GM12865 (cell line): Measurements from ENCODE around the gene CARMIL1.

Experiments used
- DNase-seq: peaks from one replicate; pipeline ENCODE4 v3.0.0; 2010; ENCODE audit warnings: low read depth
- H3K4me3 ChIP-seq: 2 replicates; pipeline ENCODE4 v1.5.1; 2011; ENCODE audit warnings: mild to moderate bottlenecking, low read depth, low read length, control low read depth
- TF ChIP-seq, protein P1 (sequence below): IDR thresholded peaks from 2 replicates; pipeline ENCODE4 v1.5.1; 2011; ENCODE audit warnings: low read length, control low read depth, low read depth, inconsistent platforms; ENCODE audit not compliant: insufficient read depth; ENCODE audit errors: missing control alignments

CARMIL1 gene

DNA sequence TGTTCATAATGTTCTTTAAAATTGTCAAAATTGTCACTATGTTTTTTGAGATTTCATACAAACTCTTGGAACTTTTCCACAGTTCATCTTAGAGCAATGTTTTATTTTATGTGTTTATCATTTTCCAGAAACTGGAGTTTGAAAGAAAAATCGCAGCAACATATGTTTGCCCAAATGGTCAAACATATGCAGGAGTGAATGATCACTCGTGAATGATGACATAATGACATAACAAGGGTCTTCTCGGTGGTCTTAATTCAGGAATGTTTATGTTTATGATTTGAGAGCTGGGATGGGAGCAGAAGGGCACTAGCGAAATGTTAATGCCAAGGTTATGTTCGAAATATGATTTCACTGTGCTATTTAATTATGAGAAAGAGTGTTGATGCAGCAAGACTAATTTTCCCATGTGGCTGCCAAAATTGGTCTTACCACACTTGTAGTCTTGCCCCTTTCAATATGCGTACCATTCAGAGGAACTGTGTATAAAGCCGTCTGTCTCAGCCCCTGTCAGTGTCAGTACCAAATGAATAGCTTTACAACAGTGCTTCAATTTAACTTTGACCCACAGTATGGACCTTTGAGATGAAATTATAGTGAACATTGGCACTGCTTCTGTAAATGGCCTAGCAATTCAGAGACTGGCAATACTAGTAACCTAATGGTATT lies 152.3 kb downstream of the CARMIL1 start:
- DNase-seq = no peak
- no peak overlapping the region for H3K4me3 ChIP-seq
- TF ChIP-seq, protein P1, sequence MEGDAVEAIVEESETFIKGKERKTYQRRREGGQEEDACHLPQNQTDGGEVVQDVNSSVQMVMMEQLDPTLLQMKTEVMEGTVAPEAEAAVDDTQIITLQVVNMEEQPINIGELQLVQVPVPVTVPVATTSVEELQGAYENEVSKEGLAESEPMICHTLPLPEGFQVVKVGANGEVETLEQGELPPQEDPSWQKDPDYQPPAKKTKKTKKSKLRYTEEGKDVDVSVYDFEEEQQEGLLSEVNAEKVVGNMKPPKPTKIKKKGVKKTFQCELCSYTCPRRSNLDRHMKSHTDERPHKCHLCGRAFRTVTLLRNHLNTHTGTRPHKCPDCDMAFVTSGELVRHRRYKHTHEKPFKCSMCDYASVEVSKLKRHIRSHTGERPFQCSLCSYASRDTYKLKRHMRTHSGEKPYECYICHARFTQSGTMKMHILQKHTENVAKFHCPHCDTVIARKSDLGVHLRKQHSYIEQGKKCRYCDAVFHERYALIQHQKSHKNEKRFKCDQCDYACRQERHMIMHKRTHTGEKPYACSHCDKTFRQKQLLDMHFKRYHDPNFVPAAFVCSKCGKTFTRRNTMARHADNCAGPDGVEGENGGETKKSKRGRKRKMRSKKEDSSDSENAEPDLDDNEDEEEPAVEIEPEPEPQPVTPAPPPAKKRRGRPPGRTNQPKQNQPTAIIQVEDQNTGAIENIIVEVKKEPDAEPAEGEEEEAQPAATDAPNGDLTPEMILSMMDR = no peak

DNA sequence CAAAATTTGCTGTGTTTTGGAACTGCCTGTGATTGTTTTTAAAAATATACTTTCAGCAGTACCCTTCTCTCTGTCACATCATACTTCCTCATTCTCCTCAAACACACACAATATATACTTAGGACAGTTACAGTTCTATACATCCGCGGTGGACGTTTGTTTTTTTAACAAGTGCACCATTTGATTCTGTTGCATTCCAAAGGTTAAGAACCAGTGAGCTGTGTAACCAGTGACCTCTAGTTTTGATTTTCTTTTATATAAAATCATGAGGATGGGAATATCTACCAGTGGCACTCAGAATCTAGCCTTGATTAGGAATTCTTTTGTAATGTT lies 152.8 kb downstream of the CARMIL1 start:
- DNase-seq = no peak
- TF ChIP-seq, protein P1 = no peak
- H3K4me3 ChIP-seq = no peak overlapping the region

DNA sequence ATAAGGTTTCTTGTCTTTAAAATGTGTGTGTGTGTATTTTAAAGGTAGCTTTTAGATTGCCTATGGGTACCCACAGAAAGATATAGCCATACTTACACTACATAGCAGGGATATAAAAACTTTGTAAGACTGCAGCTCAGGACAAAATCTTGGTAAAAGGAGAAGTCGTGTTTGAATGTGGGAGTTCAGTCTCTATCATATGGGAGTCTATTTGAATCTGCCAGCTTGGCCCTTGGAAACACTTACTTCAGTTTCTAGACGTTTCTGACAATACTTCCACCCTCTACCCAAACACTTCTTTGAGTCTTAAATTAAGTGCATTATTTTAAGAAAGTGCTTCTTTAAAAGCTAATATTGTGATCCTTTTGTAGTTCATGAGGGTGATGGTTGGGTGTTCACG lies 155.7 kb downstream of the CARMIL1 start:
- DNase-seq = no peak
- TF ChIP-seq, protein P1 = no peak
- no peak overlapping the region for H3K4me3 ChIP-seq

DNA sequence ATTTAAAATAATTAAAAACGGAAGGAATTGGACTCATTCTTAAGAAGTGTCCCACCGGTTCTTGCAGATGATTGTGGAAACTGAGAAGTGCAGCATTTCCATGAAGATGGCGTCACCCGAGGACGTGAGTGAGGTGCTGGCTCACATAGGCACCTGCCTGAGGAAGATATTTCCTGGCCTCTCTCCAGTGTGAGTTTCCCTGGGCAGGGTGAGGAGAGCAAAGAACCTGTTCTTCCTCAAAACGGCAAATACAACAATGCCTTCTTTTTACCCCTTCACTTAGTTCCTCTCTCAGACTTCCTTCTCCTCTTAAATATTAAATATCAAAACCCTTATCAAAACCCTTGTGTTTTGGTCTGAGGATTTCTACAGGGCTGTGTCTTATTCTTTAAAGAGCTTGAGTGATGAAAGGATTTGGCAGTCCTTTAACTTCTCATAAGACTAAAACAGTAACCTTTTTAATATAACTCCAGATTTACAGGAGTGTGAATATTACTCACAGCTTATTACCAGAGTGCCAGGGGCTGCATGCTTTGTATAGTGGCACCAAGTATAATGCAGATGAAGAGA lies 156.3 kb downstream of the CARMIL1 start:
- no peak overlapping the region for H3K4me3 ChIP-seq
- TF ChIP-seq, protein P1 = no peak
- DNase-seq = no peak

DNA sequence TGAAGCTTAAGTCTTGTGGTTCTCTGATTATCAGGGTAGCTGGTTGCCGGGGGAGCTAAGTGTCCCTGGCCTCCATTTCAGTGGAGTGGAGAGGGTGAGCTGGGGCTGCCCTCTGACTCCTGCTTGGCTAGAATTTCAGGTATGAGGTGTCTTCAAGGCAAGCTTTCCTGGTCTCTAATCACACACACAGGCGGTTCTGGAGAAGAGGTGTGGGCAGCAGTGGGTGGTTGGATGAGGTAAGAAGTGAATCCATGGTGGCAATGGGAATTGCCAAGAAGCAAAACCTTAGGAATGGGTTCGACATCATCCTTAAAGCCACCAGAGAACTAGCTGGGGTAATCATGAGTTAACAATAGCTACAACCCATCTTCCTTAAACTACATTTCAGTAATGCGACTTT lies 157.6 kb downstream of the CARMIL1 start:
- no peak for DNase-seq
- H3K4me3 ChIP-seq = no peak overlapping the region
- TF ChIP-seq, protein P1 = no peak

DNA sequence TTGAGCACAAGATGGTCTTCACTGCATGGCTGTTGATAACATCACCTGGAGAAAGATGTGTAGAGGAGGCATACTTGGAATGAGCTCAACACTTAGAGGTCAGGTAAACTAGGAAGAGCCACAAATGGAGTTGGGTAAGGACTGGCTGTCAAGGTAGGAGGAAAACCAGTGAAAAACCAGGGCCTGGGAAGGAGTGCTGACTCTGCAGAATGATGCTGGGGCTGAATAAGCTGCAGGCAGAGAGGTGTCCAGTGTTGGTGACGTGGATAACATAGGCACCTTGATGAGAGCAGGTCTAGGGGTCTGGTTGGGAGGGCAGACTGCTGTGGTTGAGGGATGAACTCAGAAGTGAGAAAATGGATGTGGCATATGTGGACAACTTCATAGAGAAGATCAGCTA lies 160.2 kb downstream of the CARMIL1 start:
- TF ChIP-seq, protein P1 = no peak
- DNase-seq = no peak
- no peak overlapping the region for H3K4me3 ChIP-seq

DNA sequence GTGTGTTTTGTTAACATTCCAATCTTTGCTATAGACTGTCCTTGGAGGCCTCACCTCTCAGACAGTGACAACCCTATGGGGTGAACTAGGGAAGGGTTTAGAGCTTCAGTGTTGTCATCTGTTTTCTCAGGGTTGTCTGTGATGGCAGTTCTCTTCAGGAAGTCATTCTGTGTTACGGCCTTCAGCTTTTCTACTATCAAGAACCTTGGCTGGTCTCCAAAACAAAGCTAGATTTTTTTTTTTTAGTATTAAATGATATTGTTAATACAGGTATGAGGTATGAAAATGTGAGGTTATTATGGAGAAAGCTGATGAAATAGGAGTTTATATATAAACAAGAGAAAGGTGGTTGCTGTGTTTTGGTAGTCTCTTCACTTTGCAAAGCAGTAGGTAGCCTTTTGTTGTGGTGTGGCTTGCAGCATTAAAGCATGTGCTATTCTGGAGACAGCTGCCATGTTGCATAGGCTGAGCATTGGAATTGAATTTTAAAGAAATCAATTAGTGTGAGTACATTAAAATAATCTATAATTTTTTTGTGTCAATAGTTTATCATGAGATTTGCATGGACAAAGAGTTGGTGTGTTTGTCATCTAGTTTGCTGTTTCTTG lies 162.6 kb downstream of the CARMIL1 start:
- DNase-seq = no peak
- TF ChIP-seq, protein P1 = no peak
- no peak overlapping the region for H3K4me3 ChIP-seq
